Body of pancreas (tissue), 4 donors: ENCODE measurements around the gene EYA4. TPM values are rescaled to one million over a fixed set of nuclear protein-coding genes. Genes with fewer than 3 reads are reported as not detected.

Source experiments
- ATAC-seq: fragments of 150-250 bp; one replicate; pipeline ENCODE4 v1.9.1; 2016
- DNase-seq, 4 donors: peaks; one replicate each; pipeline ENCODE4 v3.0.0-alpha.2; 2019
- H3K27ac ChIP-seq, 4 donors: fragments of 200-600 bp; sonication (generic); 1 replicate in 3 of 4; 2 replicates in 1 of 4; pipeline versions ENCODE4 v1.5.1 to v1.6.1; 2016 to 2019; ENCODE audit warnings: mild to moderate bottlenecking in 1 of 4, mixed read lengths in 1 of 4, moderate library complexity in 1 of 4
- H3K27me3 ChIP-seq, 2 donors: fragments of 200-600 bp; sonication (generic); one replicate each; pipeline ENCODE4 v1.6.0; 2016; ENCODE audit warnings: mild to moderate bottlenecking in 1 of 2
- H3K36me3 ChIP-seq, 2 donors: fragments of 200-600 bp; sonication (generic); replicated peaks in 1 of 2; 2 replicates each; pipeline ENCODE4 v1.5.1; 2016; ENCODE audit warnings: low read depth in 2 of 2; ENCODE audit not compliant: insufficient read depth in 1 of 2
- H3K4me1 ChIP-seq: fragments of 200-600 bp; sonication (generic); one replicate; pipeline ENCODE4 v1.6.0; 2016
- H3K4me3 ChIP-seq, 2 donors: fragments of 200-600 bp; sonication (generic); 1 replicate in 1 of 2; 2 replicates in 1 of 2; pipeline ENCODE4 v1.5.1; 2016 to 2019
- H3K9me3 ChIP-seq, 3 donors: fragments of 200-600 bp; sonication (generic); 1 replicate in 2 of 3; 2 replicates in 1 of 3; pipeline ENCODE4 v1.5.1; 2016
- CTCF ChIP-seq, 7 experiments: fragments of 450-650 bp in 4 of 7; fragments of 200-600 bp in 3 of 7; sonication (generic) in 3 of 7; IDR thresholded peaks; one replicate each; pipeline ENCODE4 v1.5.1; 2016 to 2019; ENCODE audit warnings: antibody characterized with exemption in 7 of 7
- POLR2A ChIP-seq, 3 donors: fragments of 450-650 bp; IDR thresholded peaks; one replicate each; pipeline ENCODE4 v1.6.1; 2016; ENCODE audit warnings: antibody characterized with exemption in 3 of 3, mild to moderate bottlenecking in 2 of 3
- WGBS, 2 donors: methylation state at CpG; one replicate each; pipeline ENCODE4 v1.1.5; 2017; 5-methylcytosine and 5-hydroxymethylcytosine counted together
- intact Hi-C: fragments of 100-400 bp; cut with DNase I; formaldehyde crosslinking; loops from one replicate; pipeline ENCODE4 v1.15.1; 2023
- total RNA-seq, 2 donors: library from RNA; depleted of rRNA; stranded (reverse); fragments of >200 nt; gene quantifications; one replicate each; pipeline ENCODE4 v1.1.0, GENCODE V29; 2016

Gene EYA4
- total RNA-seq, 2 donors from 2014 or later: 0.26 to 5.3 TPM

GRCh38 chr6:133435065-133435728 lies 194.0 kb downstream of the EYA4 start:
- TF ChIP-seq POLR2A (IDR thresholded peaks at IDR 0.05) (no peak), CTCF (IDR thresholded peaks at IDR 0.05) (no peak)
- no peaks in the 10 kb centered on the region for H3K27me3 ChIP-seq
- H3K27ac ChIP-seq: no peak overlapping the region
- no peaks in the 10 kb centered on the region for H3K4me1 ChIP-seq
- intact Hi-C loops: no loop called here
- H3K4me3 ChIP-seq: no peak overlapping the region
- H3K9me3 ChIP-seq: no peaks in the 10 kb centered on the region
- ATAC-seq: no peak
- no peak for DNase-seq
- WGBS, 2 donors: 61 to 62% methylated on average over 7 of the region's 7 CpGs
- no peaks in the 10 kb centered on the region for H3K36me3 ChIP-seq

- no peaks in the 10 kb centered on the region for H3K36me3 ChIP-seq
- ATAC-seq (no peak), DNase-seq (no peak)
- no peaks in the 10 kb centered on the region for H3K4me1 ChIP-seq
- intact Hi-C loops: no loop called here
- H3K4me3 ChIP-seq: no peak overlapping the region
- H3K27me3 ChIP-seq: no peaks in the 10 kb centered on the region
- H3K9me3 ChIP-seq: no peaks in the 10 kb centered on the region
- WGBS, 2 donors: 24 to 41% methylated on average over 1 of the region's 1 CpG
- TF ChIP-seq POLR2A (IDR thresholded peaks at IDR 0.05): no peak
- TF ChIP-seq CTCF (IDR thresholded peaks at IDR 0.05): no peak
- no peak overlapping the region for H3K27ac ChIP-seq
These were observed 195.5 kb downstream of the EYA4 start for GRCh38 chr6:133436652-133437051.

GRCh38 chr6:133441491-133441890 lies 200.3 kb downstream of the EYA4 start:
- no peak for TF ChIP-seq CTCF (IDR thresholded peaks at IDR 0.05)
- no peak for TF ChIP-seq POLR2A (IDR thresholded peaks at IDR 0.05)
- no peaks in the 10 kb centered on the region for H3K4me1 ChIP-seq
- H3K9me3 ChIP-seq: no peaks in the 10 kb centered on the region
- no peak overlapping the region for H3K27ac ChIP-seq
- no peak for ATAC-seq
- 75 to 86% methylated on average over 2 of the region's 2 CpGs for WGBS, 2 donors
- DNase-seq: no peak
- H3K4me3 ChIP-seq: no peak overlapping the region
- intact Hi-C loops: no loop called here
- no peaks in the 10 kb centered on the region for H3K27me3 ChIP-seq
- H3K36me3 ChIP-seq: no peaks in the 10 kb centered on the region

- intact Hi-C loops: no loop called here
- no peak overlapping the region for H3K27ac ChIP-seq
- TF ChIP-seq CTCF (IDR thresholded peaks at IDR 0.05) (no peak), POLR2A (IDR thresholded peaks at IDR 0.05) (no peak)
- H3K27me3 ChIP-seq: no peaks in the 10 kb centered on the region
- no peaks in the 10 kb centered on the region for H3K9me3 ChIP-seq
- no peak for ATAC-seq
- H3K4me1 ChIP-seq: no peaks in the 10 kb centered on the region
- no peak for DNase-seq
- no peaks in the 10 kb centered on the region for H3K36me3 ChIP-seq
- no peak overlapping the region for H3K4me3 ChIP-seq
These were observed 205.6 kb downstream of the EYA4 start for GRCh38 chr6:133446789-133447188.

- no peak overlapping the region for H3K27ac ChIP-seq
- intact Hi-C loops: no loop called here
These were observed 206.8 kb downstream of the EYA4 start for GRCh38 chr6:133447924-133448323.

More at GRCh38 chr6:133447924-133448323, 206.8 kb downstream of the EYA4 start:
- TF ChIP-seq CTCF (IDR thresholded peaks at IDR 0.05): no peak
- no peak for TF ChIP-seq POLR2A (IDR thresholded peaks at IDR 0.05)
- no peaks in the 10 kb centered on the region for H3K9me3 ChIP-seq
- DNase-seq (no peak), ATAC-seq (no peak)
- no peaks in the 10 kb centered on the region for H3K36me3 ChIP-seq
- H3K4me3 ChIP-seq: no peak overlapping the region
- no peaks in the 10 kb centered on the region for H3K4me1 ChIP-seq
- no peaks in the 10 kb centered on the region for H3K27me3 ChIP-seq
